NCI-H446 treated with DMSO at 0.1 percent for 48 hours (cell line): ENCODE results near the gene PPY.
"Not testable (repeated sequence)": the region's sequence is repeated elsewhere in the genome, so short reads cannot be mapped to it uniquely, and the experiment has no call there.

Source experiments
- DNase-seq: peaks from one replicate; lab custom pipeline; 2025; lab: John Stamatoyannopoulos, UW

The PPY gene, protein sequence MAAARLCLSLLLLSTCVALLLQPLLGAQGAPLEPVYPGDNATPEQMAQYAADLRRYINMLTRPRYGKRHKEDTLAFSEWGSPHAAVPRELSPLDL

DNA sequence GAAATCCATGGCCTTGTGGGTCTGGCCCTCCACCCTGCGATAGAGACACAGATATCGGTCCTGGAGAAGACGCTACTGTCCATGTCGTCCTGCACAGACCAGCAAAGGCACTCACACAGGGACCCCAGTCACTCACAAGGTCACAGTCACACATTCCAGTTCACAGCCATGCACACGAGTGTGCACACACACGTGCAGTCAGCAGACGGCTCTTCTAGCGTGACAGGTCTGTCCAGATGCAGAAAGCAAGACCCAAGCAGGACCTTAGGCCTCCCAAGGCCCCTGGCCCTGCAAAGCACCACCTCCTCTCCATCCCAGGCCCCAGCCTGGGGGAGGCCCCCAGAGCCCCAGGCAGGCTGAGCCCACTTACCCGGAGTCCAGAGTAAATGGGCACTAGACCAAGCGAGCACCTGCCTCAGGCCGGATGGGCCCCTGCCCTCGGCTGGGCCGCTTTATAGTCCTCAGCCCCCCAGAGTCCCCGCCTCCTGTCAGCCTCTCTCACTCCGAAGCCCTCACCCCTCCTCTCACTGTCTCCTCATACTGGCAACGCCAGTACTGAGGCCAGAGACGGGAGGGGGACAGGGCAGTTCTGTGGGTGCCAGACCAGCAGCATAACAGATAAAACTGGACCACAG is at the start of gene PPY:
TSS of gene PPY (minus strand) at position 426 of the 635 bp plus-strand sequence. CDS start 822 bp downstream, outside the sequence.
- DNase-seq = no peak

DNA sequence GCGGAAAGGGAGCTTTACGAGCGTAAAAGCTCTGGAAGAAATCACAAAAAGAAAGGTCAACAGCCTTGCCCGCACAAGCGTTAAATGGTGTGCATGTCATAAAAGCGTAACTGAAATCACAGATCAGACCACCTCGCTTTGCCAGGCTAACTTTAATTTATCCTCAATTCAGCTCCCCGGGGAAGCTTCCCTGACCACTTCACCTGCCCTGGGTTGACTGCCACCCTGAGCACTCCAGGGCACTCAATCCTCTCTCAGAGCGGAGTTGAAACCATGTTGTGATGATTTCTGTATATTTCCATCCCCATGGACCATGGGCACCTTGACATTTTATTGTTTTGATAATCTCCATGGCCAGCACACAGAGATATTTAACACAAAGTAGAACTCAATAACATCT is 46.0 kb upstream of the PPY start:
- DNase-seq = no peak

DNA sequence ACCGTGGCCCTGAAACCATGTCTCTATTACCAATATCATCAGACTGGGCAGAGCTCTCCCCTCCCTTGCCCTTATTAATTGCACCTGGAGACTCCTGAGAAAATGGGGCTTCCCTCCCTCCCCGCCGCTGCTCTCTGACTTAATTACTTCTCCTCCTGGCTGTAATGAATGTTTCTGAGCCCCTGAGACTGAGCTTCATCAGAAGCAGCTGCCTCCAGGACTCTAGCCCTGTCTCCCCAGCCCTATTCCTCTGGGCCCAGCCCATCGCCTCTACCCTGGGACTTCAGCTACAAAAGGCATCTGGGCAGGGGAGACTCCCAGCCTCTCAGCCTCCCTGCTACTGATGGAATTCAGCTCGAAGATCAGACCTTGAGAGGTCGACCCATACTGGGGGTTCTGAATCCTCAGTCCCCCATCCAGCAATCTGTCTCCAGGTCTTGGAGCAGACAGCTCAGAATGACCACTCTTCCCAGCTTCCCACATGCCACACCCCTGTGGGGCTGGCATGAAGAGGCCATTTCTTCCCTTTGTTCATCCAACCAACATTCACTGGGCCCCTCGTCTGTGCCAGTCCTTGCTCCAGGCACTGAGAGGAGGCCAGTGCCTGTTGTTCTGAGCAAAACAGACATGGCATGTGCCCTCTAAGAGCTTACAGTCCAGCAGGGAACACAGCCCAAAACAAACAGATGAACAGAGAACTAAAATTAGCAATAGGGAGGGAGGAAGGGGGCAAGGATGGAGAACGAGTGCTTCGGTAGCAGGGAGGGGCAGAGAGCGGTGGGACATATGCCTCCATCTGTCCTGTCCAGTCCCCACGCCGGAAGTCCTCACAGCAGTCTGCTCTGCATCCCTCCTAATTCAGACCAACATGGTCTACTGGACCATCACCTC is 45.1 kb upstream of the PPY start:
- no peak for DNase-seq

DNA sequence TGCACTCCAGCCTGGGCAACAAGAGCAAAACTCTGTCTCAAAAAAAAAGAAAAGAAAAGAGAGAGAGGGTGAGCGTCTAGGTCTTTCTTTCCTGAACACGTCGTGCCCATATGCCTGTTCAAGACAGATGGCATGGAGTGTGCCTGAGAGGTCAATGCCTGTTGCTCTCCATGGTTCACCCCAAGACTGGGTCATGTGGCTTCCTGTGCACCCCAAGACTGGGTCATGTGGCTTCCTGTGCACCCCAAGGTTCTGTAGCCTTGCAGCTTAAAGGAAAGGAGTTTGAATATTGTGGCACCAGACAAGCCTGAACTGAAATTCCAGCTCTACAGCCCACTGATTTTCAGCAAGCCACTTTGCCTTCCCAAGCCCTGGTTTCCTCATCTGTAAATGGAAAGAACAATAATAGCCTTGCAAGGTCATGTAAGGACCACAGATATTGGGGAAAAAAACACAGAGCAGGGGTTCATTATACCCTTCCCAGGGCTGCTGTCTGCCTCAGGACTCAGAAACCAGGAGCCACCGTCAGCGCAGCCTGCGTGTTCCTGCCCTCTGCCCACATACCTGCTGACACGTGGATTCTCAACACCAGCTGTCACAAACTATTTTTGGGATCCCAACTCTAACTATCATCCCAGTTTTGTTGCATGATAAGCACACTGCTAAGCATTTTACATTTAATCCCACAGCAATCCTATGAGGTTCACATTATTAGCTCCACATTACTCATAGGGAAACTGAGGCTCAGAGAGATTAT is 44.1 kb upstream of the PPY start:
- DNase-seq = no peak

DNA sequence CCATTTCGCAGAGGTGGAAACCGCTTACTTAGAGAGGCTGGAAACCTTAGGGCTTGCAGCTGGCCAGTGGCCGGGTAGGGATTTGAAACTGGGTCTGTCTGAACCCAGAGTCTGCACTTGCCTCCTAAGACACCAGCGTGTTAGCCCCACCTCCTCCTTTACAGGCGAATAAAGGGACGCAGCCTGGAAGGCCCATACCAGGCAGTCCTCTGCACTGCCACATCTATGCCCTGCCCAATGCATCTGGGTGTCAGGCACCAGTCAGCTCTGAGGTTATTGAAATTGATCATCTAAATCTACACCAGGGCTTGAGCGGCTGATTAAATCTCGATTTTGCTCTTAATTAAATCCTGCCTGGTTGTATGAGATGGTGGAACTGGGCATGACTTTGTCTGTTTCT is 42.2 kb upstream of the PPY start:
- DNase-seq = no peak

DNA sequence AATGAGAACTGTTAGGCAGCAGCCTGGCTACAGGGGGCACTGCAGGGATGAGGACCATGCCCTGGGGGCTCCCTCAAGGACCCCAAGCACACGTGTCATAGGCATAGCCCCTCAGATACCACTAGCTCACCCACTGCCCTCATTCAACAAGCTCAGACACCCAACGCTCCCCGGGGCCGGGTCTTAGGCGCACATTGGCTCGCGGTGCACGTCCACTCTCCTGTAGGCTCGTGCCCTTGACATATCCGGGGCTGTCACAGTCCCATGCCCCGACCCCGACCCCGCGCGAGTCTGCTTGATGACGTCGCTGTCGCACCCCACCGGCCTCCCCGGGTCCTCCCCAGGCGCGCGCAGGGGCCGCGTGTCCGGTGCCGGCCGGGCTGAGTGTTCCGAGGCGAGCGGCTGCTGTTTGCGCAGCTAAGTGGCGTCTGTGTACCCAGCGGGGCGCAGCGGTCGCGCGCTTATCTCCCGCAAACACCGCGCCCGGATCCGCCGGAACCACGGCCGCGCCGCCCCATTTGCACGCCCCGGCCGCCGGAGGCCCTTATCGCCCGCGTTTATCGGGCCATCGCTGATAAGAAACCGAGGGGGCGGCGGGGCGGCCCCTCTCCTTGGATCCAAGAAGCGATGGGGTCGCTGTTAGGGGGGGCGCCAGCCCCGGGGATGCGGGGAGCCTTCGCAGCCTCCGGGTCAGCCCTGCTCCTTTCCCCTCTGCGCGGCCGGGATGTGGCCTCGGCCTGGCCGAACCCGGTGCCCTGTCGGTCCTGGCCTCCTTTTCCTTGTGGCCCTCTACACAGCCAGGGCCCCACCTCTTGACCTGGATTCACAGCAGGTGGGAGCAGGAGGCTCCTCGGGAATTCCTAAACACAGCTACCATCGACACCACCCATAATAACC is 41.5 kb upstream of the PPY start:
- DNase-seq = no peak

DNA sequence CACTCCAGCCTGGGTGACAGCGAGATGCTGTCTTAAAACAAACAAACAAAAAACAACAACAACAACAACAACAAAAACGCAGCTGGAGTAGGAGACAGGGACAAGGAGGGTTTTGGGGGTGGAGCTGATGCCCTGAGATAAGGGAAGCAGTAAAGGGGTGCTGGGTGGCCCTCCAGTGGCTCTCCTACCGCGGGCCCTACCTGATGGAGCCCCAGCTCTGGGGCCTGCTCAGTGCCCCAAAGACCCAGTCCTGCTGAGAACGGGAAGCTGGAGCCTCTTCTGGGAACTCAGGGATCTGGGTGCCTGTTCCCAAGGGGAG is 40.9 kb upstream of the PPY start:
- DNase-seq = no peak

DNA sequence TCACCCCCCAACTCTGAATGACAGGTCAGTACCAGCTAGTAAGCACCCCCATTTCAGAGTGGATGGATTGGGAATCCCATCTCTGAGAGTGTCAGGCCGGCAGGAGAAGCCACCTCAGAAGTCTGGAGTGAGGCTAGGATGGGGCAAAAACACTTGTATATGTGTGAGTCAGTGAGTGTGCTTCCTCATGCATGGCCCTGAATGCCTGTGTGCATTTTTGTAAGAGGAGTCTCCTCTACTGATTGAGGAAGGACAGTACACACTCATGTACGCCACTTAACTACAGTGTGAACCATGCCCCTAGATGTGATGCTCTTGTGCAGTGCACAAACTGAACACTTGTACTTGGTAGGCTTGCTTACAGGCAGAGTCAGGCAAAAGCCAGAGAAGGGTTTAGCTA is 39.9 kb upstream of the PPY start:
- no peak for DNase-seq

DNA sequence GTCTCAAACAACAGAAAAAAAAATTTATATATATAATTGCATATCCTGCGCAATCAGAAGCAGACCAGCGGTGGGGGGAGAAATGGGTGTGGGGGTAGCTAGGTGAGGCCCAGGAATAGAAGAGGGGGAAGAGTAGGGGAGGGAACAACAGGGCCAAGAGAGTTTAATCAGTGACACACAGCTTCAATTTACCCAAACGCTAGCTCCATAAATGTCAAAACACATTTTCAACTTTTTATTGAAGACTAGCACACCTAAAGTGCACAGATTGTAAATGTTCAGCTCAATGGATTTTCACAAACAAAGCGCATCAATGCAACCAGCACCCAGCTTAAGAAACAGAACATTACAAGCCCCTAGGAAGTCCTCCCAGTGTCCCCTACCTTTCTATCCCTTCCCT is 37.4 kb upstream of the PPY start:
- no peak for DNase-seq

DNA sequence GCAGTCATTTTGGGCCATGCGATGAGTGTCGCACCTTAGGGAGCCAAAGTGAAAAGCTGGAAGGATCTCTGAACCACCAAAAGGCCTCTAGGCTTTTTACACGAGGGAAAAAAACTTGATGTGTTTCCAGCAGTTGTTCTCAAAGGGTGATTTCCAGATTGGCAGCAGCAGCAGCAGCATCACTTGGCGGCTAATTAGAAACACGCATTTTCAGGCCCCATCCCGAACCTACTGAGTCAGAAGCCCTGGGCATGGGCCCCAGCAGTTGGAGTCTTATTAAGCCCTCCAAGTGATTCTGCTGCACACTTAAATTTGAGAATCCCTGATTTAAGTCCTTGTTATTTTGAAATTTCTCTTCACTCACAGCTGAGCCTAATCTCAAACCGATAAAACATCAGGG is 36.7 kb upstream of the PPY start:
- DNase-seq = no peak

DNA sequence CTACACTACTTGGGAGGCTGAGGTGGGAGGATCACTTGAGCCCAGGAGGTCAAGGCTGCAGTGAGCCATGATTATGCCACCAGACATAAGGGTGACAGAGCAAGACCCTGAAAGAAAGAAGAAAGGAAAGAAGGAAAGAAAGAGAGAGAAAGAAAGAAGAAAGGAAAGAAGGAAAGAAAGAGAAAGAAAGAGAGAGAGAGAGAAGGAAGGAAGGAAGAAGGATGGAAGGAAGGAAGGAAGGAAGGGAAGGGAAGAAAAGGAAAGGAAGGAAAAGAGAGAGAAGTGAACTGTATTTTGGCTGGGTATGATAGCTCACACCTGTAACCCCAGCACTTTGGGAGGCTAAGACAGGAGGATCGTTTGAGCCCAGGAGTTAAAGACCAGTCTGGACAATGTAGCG is 35.8 kb upstream of the PPY start:
- DNase-seq = no peak

DNA sequence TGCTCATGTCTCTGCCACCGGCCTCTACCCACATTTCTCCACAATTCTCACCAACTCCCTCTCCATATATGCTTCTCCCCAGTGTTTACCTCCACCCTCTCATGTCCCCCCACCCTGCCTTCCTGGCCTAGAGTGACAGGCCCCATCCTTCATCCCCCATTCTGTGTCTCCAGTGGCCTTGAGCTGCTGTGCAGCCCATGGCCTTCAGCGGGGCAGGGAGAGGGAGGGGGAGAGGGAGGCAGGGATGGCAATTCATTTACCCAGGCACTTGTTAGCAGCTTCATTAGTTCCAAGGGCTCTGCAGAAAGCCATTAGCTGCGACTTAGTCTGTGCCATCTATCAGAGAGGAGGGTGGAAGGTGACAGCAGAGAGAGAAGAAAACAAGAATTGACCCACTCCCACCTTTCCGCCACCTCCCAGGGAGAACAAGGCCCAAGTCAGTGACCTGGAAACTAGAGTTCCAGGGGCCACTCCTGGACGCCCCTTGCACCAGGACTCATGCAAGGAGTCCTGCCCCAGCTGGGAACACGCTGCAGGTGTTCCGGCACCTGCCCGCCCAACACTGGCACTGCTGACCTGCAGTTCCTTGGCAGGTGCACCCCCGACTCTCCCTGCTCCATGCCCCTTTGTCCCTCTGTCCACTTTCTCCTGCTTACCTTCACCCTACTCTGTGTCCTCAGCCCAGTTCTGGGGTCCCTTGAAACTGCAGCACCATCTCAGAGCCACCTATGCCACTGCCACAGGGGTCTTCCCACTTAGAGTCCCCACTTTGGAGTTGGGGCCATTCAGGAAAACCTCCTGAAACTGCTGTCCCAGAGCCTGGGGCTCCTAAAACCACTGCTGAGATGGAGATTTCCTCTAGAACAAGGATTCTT is 34.9 kb upstream of the PPY start:
- DNase-seq = no peak

DNA sequence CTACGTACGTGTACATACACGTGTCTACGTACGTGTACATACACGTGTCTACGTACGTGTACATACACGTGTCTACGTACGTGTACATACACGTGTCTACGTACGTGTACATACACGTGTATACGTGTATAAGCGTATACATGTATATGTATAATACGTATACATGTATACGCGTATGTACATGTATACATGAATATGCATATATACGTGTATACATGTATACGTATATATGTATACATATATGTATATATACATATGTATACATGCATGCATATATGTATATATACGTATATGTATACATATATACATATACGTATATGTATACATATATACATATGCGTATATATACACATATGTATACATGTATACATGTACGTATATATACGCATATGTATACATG is 33.6 kb upstream of the PPY start:
- DNase-seq = no peak

DNA sequence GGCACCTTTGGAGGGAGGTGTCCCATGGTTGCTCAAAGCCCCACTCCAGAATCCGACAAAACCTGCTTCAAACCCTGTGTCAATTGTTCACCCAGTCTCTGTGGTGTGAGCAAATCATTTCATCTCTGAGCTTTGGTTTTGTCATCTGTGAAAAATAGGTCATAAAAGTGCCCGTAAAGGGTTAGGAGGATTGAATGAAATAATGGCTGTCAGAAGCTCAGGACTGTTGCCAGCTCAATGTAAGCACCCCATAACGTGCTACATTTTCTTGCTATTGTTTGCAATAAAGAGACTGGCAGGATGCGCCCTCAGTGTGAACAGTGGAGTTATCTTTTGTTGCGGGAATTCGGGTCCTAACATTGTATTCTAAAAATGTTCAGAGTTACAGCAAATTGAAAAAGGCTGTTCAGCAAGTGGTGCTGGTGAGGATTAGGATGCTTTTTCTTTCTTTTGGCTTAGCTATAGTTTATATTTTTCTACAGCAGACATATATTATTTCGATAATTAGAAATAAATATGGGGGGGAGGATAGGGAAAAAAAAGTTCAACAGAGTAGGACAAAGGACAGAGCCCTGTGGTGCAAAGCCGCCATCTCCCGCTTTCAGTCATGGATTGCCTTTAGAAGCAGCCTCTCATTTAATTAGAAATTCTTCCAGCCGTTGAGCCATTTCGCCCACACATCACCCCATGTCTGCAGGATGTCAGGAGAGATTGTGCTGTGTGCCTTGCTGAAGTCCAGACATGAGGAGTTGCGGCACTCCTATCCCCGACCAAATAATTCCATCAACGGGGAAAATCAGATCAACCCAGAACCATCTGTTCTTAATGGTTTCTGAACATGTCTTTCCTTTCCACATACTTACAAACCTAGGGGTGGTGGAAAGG is 32.3 kb upstream of the PPY start:
- no peak for DNase-seq

DNA sequence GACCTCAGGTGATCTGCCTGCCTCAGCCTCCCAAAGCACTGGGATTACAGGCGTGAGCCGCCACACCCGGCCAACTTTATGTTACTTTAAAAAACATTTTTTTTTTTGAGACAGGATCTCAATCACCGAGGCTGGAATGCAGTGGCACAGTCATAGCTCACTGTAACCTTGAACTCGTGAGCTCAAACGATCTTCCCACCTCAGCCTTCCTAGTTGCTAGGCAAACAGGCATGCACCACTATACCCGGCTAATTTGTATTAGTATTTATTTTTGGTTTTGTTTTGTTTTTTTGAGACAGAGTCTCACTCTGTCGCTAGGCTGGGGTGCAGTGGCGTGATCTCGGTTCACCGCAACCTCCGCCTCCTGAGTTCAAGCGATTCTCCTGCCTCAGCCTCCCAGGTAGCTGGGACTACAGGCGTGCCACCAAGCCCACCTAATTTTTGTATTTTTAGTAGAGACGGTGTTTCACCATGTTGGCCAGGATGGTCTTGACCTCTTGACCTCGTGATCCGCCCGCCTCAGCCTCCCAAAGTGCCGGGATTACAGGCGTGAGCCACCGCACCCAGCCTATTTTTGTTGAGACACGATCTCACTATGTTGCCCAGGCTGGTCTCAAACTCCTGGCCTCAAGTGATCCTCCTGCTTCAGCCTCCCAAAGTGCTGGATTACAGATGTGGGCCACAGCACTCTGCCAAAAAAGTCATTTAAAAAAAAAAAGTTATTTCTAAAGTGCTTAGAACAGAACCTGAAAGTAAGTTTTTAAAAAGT is 30.4 kb upstream of the PPY start:
- DNase-seq = not testable (repeated sequence)

DNA sequence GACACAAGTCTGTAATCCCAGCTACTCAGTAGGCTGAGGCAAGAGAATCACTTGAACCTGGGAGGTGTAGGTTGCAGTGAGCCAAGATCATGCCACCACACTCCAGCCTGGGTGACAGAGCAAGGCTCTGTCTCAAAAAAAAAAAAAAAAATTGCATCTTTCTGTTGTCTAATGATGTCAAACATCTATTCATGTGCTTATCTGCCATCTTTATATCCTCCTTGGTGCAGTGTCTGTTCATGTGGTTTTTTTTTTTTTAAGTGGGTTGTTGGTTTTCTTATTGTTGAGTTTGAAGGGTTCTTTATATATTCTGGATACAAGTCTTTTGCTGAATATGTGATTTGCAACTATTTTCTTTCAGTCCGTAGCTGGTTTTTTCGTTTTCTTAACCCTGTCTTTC is 29.2 kb upstream of the PPY start:
- not testable (repeated sequence) for DNase-seq

DNA sequence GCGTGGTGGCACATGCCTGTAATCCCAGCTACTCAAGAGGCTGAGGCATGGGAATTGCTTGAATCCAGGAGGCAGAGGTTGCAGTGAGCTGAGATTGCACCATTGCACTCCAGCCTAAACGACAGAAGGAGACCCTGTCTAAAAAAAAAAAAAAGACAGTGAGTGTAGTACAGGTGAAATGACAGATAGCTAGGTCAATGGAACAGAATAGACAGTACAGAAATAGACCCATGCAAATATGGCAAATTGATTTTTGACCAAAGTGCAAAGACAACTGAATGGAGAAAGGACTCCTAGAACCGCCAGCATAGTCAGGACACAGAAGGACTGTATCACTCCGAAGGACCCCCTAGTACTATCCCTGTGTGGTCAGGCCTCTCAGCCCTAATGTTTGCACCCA is 28.1 kb upstream of the PPY start:
- DNase-seq = no peak

DNA sequence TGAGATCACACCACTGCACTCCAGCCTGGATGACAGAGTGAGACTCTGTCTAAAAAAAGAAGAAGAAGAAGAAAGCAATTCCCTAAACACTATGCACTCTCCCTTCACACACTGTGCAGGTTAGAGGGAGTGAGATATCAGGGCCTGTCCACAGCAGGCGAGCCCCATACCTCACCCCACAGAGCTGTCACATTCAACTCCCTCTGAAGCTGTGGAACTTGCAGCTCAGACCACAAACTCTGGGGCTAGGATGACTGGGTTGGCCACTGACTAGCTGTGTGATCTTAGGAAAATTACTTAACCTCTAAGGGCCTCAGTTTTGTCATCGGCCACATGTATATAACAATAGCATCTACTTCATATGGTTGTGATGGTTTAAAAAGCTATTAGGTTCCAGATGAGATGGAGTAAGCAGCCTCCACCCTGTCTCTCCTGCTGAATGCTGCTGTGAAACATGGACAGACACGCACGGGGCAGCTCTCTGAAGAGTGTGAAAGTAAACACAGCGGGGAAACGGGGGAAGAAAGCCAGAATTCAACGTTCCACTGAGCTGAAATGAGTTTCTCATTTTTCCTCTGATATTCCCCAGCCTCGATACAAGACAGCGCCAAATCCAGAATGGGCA is 25.1 kb upstream of the PPY start:
- DNase-seq = no peak

DNA sequence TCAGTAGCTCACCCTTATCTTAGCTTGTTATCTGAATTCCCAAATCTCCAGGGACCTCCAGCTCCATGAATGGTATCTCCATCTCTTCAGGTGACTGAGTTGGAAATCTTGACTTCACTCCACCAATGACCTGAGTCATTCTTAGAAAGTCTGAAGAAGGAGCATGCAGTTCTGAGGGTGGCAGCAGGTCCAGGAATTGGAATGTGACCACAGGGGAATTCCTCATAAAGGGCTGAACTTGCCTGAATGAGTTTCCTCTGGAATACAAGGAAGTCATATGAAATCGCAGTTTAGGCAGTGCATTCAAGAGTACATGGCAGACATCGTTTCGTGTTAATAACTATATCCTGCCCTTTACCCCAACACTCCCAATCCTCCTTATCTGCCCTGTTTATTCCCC is 24.0 kb upstream of the PPY start:
- no peak for DNase-seq
